SK-N-MC (cell line): ENCODE results near the gene F2RL2.

Experiments
- DNase-seq: peaks from one replicate; pipeline ENCODE4 v3.0.0-alpha.2; 2011; ENCODE audit warnings: low read depth, low spot score
- H3K27ac ChIP-seq: fragments of 200-600 bp; sonication (generic); 2 replicates; pipeline ENCODE4 v1.5.1; 2016; ENCODE audit warnings: mixed run types
- H3K36me3 ChIP-seq: fragments of 200-600 bp; sonication (generic); 2 replicates; pipeline ENCODE4 v1.6.1; 2017; ENCODE audit warnings: antibody characterized with exemption, low read length, mixed read lengths; ENCODE audit not compliant: insufficient read depth
- H3K4me3 ChIP-seq: fragments of 200-600 bp; sonication (generic); 2 replicates; pipeline ENCODE4 v1.5.1; 2016
- H3K9ac ChIP-seq: fragments of 200-600 bp; sonication (generic); 2 replicates; pipeline ENCODE4 v1.8.0; 2017; ENCODE audit warnings: mixed run types, mixed read lengths; ENCODE audit not compliant: insufficient read length
- H3K9me3 ChIP-seq: fragments of 200-600 bp; sonication (generic); 2 replicates; pipeline ENCODE4 v1.6.1; 2017; ENCODE audit warnings: low read depth, mild to moderate bottlenecking, antibody characterized with exemption, low read length, moderate library complexity, mixed read lengths
- EZH2 ChIP-seq: fragments of 200-600 bp; sonication (generic); IDR thresholded peaks from one replicate; pipeline ENCODE4 v1.6.1; 2017; ENCODE audit warnings: antibody characterized with exemption
- FOXP2 ChIP-seq: optimal IDR thresholded peaks from 2 replicates; pipeline ENCODE3; 2011; ENCODE audit warnings: mild to moderate bottlenecking, moderate library complexity; ENCODE audit not compliant: insufficient read depth; ENCODE audit errors: extremely low read length, control extremely low read depth
- POLR2AphosphoS5 ChIP-seq: IDR thresholded peaks from 2 replicates; pipeline ENCODE4 v1.6.1; 2012; ENCODE audit warnings: mild to moderate bottlenecking, low read depth, low read length, borderline replicate concordance

F2RL2 gene

GRCh38 chr5:76602094-76602726 lies 21.0 kb downstream of the F2RL2 start:
- no peak for TF ChIP-seq FOXP2
- no peak for TF ChIP-seq EZH2
- no peak for TF ChIP-seq POLR2AphosphoS5
- DNase-seq: no peak
- no peaks in the 10 kb centered on the region for H3K9me3 ChIP-seq
- H3K9ac ChIP-seq: no peak overlapping the region
- no peak overlapping the region for H3K4me3 ChIP-seq
- H3K27ac ChIP-seq: no peak overlapping the region
- H3K36me3 ChIP-seq: peaks cover 7% of the 10 kb centered on the region; the same call in 1 of the 2 replicates

- H3K4me3 ChIP-seq: no peak overlapping the region
- TF ChIP-seq EZH2 (no peak), POLR2AphosphoS5 (no peak), FOXP2 (no peak)
- no peaks in the 10 kb centered on the region for H3K9me3 ChIP-seq
- no peak overlapping the region for H3K27ac ChIP-seq
- peaks cover 7% of the 10 kb centered on the region; the same call in 1 of the 2 replicates for H3K36me3 ChIP-seq
- no peak overlapping the region for H3K9ac ChIP-seq
- DNase-seq: peak; percentile 48
These were observed 21.7 kb downstream of the F2RL2 start for GRCh38 chr5:76601470-76601869.

- H3K4me3 ChIP-seq: no peak overlapping the region
- TF ChIP-seq EZH2 (no peak), POLR2AphosphoS5 (no peak), FOXP2 (no peak)
- H3K9me3 ChIP-seq: no peaks in the 10 kb centered on the region
- peaks cover 4% of the 10 kb centered on the region; the same call in 1 of the 2 replicates for H3K36me3 ChIP-seq
- no peak overlapping the region for H3K9ac ChIP-seq
- DNase-seq: no peak
- no peak overlapping the region for H3K27ac ChIP-seq
These were observed 22.5 kb downstream of the F2RL2 start for GRCh38 chr5:76600716-76601115.

- Histone ChIP-seq H3K4me3 (no peak overlapping the region), H3K27ac (no peak overlapping the region), H3K9ac (no peak overlapping the region), H3K9me3 (no peaks in the 10 kb centered on the region), H3K36me3 (0 out of 2 replicates have a peak, but pooled peaks cover 4% of the 10 kb centered on the region)
- DNase-seq: no peak
- no peak for TF ChIP-seq POLR2AphosphoS5
These were observed 24.7 kb downstream of the F2RL2 start for GRCh38 chr5:76598531-76598930.

GRCh38 chr5:76595755-76596481 lies 27.3 kb downstream of the F2RL2 start:
- no peak for DNase-seq
- TF ChIP-seq POLR2AphosphoS5 (no peak), FOXP2 (no peak), EZH2 (no peak)
- H3K4me3 ChIP-seq: no peak overlapping the region
- no peak overlapping the region for H3K27ac ChIP-seq
- no peaks in the 10 kb centered on the region for H3K9me3 ChIP-seq
- H3K9ac ChIP-seq: no peak overlapping the region
- 0 out of 2 replicates have a peak, but pooled peaks cover 4% of the 10 kb centered on the region for H3K36me3 ChIP-seq

- DNase-seq: peak; percentile 57
- TF ChIP-seq FOXP2 (no peak), EZH2 (no peak), POLR2AphosphoS5 (no peak)
These were observed 29.1 kb downstream of the F2RL2 start for GRCh38 chr5:76594107-76594506.

GRCh38 chr5:76592692-76593091 lies 30.5 kb downstream of the F2RL2 start:
- Histone ChIP-seq H3K9ac (no peak overlapping the region), H3K36me3 (0 out of 2 replicates have a peak, but pooled peaks cover 4% of the 10 kb centered on the region), H3K4me3 (peak overlapping the region; percentile 30), H3K9me3 (no peaks in the 10 kb centered on the region), H3K27ac (peak overlapping the region; percentile 2; the same call in 1 of the 2 replicates)
- no peak for DNase-seq
- TF ChIP-seq POLR2AphosphoS5 (no peak), FOXP2 (no peak), EZH2 (no peak)

More at GRCh38 chr5:76594107-76594506, 29.1 kb downstream of the F2RL2 start:
- H3K36me3 ChIP-seq: 0 out of 2 replicates have a peak, but pooled peaks cover 4% of the 10 kb centered on the region
- H3K9me3 ChIP-seq: no peaks in the 10 kb centered on the region
- no peak overlapping the region for H3K4me3 ChIP-seq
- no peak overlapping the region for H3K27ac ChIP-seq
- H3K9ac ChIP-seq: no peak overlapping the region

GRCh38 chr5:76591366-76591765 lies 31.8 kb downstream of the F2RL2 start:
- no peak for TF ChIP-seq POLR2AphosphoS5
- TF ChIP-seq EZH2: no peak
- no peak for TF ChIP-seq FOXP2
- Histone ChIP-seq H3K4me3 (no peak overlapping the region), H3K36me3 (no peaks in the 10 kb centered on the region), H3K9ac (no peak overlapping the region), H3K27ac (no peak overlapping the region), H3K9me3 (no peaks in the 10 kb centered on the region)
- DNase-seq: no peak

- no peaks in the 10 kb centered on the region for H3K36me3 ChIP-seq
- TF ChIP-seq POLR2AphosphoS5 (no peak), EZH2 (no peak), FOXP2 (no peak)
- no peaks in the 10 kb centered on the region for H3K9me3 ChIP-seq
- H3K27ac ChIP-seq: no peak overlapping the region
- no peak overlapping the region for H3K9ac ChIP-seq
- no peak overlapping the region for H3K4me3 ChIP-seq
- no peak for DNase-seq
These were observed 33.2 kb downstream of the F2RL2 start for GRCh38 chr5:76590027-76590426.
